WTC11 (cell line): ENCODE data around the gene P2RY12.

Source experiments
- CTCF ChIP-seq: fragments of 200-600 bp; IDR thresholded peaks from 2 replicates; pipeline ENCODE4 v1.8.0; 2022; ENCODE audit warnings: antibody characterized with exemption
- E2F1 ChIP-seq: sonication (generic); formaldehyde crosslinking; IDR thresholded peaks from 2 replicates; pipeline ENCODE4 v1.8.0; 2022; ENCODE audit warnings: mild to moderate bottlenecking, missing genetic modification reagents
- ELF4 ChIP-seq: sonication (generic); formaldehyde crosslinking; IDR thresholded peaks from 2 replicates; pipeline ENCODE4 v1.8.1; 2022; ENCODE audit warnings: low read depth, mild to moderate bottlenecking, moderate library complexity, missing genetic modification reagents
- FOXJ3 ChIP-seq: sonication (generic); formaldehyde crosslinking; IDR thresholded peaks from 2 replicates; pipeline ENCODE4 v1.9.0; 2021; ENCODE audit warnings: missing genetic modification reagents, mild to moderate bottlenecking, borderline replicate concordance
- JUN ChIP-seq: sonication (generic); formaldehyde crosslinking; IDR thresholded peaks from 2 replicates; pipeline ENCODE4 v1.8.0; 2023; ENCODE audit warnings: mild to moderate bottlenecking, missing genetic modification reagents
- RELA ChIP-seq: sonication (generic); formaldehyde crosslinking; IDR thresholded peaks from 2 replicates; pipeline ENCODE4 v1.8.1; 2022; ENCODE audit warnings: missing genetic modification reagents, mild to moderate bottlenecking, borderline replicate concordance
- SP1 ChIP-seq: sonication (generic); formaldehyde crosslinking; conservative IDR thresholded peaks from 2 replicates; pipeline ENCODE4 v1.8.1; 2022; ENCODE audit warnings: missing genetic modification reagents
- TP53 ChIP-seq: sonication (generic); formaldehyde crosslinking; IDR thresholded peaks from 2 replicates; pipeline ENCODE4 v1.8.1; 2023; ENCODE audit warnings: mild to moderate bottlenecking, missing genetic modification reagents
- USF2 ChIP-seq: sonication (generic); formaldehyde crosslinking; IDR thresholded peaks from 2 replicates; pipeline ENCODE4 v1.8.1; 2023; ENCODE audit warnings: mild to moderate bottlenecking, missing genetic modification reagents, moderate library complexity
- ZNF121 ChIP-seq: sonication (generic); formaldehyde crosslinking; IDR thresholded peaks from 2 replicates; pipeline ENCODE4 v1.8.0; 2023; ENCODE audit warnings: missing genetic modification reagents
- ZNF423 ChIP-seq: fragments of 250-450 bp; sonication (Bioruptor Pico); IDR thresholded peaks from 2 replicates; pipeline ENCODE4 v2.1.2; 2022; ENCODE audit warnings: mild to moderate bottlenecking, moderate library complexity
- TF ChIP-seq, protein P1 (sequence below): sonication (generic); formaldehyde crosslinking; IDR thresholded peaks from 2 replicates; pipeline ENCODE4 v1.8.0; 2022; ENCODE audit warnings: mild to moderate bottlenecking, missing genetic modification reagents
- TF ChIP-seq, protein P2 (sequence below): sonication (generic); formaldehyde crosslinking; IDR thresholded peaks from 2 replicates; pipeline ENCODE4 v1.8.1; 2022; ENCODE audit warnings: low read depth, missing genetic modification reagents, borderline replicate concordance

- TF ChIP-seq TP53 (CRISPR knock-in tag) (no peak), E2F1 (CRISPR knock-in tag) (no peak), CTCF (no peak), FOXJ3 (CRISPR knock-in tag) (no peak), USF2 (CRISPR knock-in tag) (no peak), JUN (CRISPR knock-in tag) (no peak), ZNF423 (CRISPR knock-in tag) (no peak), RELA (CRISPR knock-in tag) (no peak), ELF4 (CRISPR knock-in tag) (no peak), ZNF121 (CRISPR knock-in tag) (no peak), SP1 (CRISPR knock-in tag) (no peak)
- TF ChIP-seq, protein P1, sequence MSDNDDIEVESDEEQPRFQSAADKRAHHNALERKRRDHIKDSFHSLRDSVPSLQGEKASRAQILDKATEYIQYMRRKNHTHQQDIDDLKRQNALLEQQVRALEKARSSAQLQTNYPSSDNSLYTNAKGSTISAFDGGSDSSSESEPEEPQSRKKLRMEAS (CRISPR knock-in tag): no peak
- TF ChIP-seq, protein P2, sequence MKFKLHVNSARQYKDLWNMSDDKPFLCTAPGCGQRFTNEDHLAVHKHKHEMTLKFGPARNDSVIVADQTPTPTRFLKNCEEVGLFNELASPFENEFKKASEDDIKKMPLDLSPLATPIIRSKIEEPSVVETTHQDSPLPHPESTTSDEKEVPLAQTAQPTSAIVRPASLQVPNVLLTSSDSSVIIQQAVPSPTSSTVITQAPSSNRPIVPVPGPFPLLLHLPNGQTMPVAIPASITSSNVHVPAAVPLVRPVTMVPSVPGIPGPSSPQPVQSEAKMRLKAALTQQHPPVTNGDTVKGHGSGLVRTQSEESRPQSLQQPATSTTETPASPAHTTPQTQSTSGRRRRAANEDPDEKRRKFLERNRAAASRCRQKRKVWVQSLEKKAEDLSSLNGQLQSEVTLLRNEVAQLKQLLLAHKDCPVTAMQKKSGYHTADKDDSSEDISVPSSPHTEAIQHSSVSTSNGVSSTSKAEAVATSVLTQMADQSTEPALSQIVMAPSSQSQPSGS (CRISPR knock-in tag): no peak
These were observed 8.7 kb upstream of the P2RY12 start for GRCh38 chr3:151393146-151393830.
